GM21576 (cell line): ENCODE data around the gene HAO2.

Source experiments
- ATAC-seq: cut with Tn5 transposase; IDR thresholded peaks from one replicate; pipeline ENCODE4 v1.9.1; 2021; ENCODE audit warnings: mild to moderate bottlenecking, moderate library complexity; ENCODE audit not compliant: unreplicated experiment

Gene HAO2

GRCh38 chr1:119429687-119430086, 61.1 kb downstream of the HAO2 start:
- ATAC-seq, result no peak

GRCh38 chr1:119430486-119430885, 61.9 kb downstream of the HAO2 start:
- no peak for ATAC-seq

GRCh38 chr1:119431836-119432235, 63.3 kb downstream of the HAO2 start:
- no peak for ATAC-seq

- ATAC-seq, result no peak
Measured at GRCh38 chr1:119435052-119435451, 66.5 kb downstream of the HAO2 start.

GRCh38 chr1:119438761-119439160, 70.2 kb downstream of the HAO2 start:
- ATAC-seq, result no peak

GRCh38 chr1:119440721-119441307, 72.2 kb downstream of the HAO2 start:
- ATAC-seq, result no peak

- no peak for ATAC-seq
Measured at GRCh38 chr1:119442756-119443155, 74.2 kb downstream of the HAO2 start.
